Activated T-cell treated with anti-CD3 and anti-CD28 coated beads, Interleukin-2, amount 50 U/mL, for 1 hour (primary cell): ENCODE results near the gene ARHGAP40.

Experiments used
- DNase-seq: peaks from one replicate; pipeline ENCODE4 v3.0.0-alpha.2; 2020

The ARHGAP40 gene

DNA sequence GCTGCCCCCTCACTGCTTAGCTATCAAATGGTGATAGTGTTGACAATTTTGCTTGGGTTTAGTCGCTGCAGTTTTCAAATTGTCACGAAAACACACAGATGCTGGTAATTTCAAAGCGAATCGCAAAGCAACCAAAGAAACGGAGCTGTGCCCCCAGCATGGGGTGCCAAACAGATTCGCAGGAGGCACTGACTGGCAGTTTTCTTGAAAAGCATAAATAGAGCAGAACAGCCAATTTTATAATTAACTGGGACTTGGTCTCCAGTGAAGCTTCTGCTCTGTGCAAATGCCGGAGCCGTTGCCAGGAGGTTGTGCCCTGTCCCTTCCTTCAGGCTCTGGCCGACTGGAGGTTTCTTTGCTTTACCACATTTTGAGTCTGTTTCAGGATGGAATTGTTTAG is 18.8 kb downstream of the ARHGAP40 start:
- no peak for DNase-seq

- no peak for DNase-seq
Observed at GRCh38 chr20:38623061-38623460, 21.5 kb downstream of the ARHGAP40 start.

DNA sequence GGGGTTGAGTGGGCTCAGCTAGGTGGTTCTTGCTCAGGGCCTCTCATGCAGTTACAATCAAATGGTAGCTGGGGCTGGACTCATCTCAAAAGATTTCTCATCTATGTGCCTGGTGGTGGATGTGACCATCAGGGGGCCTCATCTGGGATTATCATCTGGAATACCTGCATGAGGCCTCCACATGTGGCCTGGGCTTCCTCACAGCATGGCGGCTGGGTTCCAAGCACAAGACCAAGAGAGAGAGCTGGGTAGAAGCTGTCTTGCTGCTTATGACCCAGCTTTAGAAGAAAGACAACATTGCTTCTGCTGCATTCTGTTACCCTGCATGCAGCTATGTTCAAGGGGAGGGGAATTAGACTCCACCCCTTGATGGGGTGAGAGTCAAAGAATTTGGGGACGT is 22.5 kb downstream of the ARHGAP40 start:
- no peak for DNase-seq

DNA sequence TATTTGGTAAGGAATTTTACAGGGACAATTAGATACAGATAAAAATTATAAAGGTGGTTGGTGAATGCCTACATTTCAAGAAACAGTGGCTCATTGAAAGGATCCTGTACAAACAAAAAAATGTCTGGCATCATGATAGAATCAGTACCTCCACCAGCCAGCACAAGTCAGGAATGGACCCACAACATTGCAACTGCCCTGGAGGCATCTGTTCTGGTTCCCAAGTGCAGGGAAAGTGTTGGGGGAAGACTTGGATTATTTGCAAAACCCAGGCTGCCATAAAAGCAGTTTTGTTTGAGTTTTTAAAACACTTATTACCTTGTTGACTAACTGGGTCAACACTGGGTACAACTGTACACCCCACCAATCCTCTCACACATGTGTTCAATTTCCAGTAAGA is 24.3 kb downstream of the ARHGAP40 start:
- DNase-seq = no peak

DNA sequence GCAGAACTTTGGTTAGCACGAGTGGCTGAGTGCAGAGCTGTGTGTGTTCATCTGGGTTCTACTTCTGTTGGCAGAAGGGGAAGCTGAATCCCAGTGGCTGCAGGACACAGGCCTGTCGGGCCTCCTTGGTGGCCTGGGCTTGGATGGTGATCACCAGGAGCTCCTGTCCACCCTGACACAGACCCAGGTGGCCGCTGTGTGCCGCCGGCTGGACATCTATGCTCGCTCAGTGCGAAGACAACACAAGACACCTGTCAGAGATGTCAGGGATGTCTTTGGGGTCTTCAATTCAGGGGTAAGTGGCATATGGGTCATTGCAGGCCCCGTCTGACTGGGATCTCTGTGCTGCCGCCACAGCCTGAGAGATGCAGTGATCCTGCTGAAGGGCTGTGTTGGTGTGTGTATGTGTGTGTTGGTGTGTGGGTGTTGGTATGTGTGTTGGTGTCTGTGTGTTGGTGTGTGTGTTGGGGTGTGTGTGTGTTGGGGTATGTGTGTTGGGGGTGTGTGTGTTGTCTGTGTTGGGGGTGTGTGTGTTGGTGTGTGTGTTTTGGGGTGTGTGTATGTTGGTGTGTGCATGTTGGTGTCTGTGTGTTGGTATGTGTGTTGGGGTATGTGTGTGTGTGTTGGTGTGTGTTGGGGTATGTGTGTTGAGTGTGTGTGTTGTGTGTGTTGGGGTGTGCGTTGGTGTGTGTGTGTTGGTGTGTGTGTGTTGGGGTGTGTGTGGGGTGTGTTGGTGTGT is 25.5 kb downstream of the ARHGAP40 start:
- no peak for DNase-seq

GRCh38 chr20:38628580-38629470 is 27.2 kb downstream of the ARHGAP40 start:
- DNase-seq = no peak

DNA sequence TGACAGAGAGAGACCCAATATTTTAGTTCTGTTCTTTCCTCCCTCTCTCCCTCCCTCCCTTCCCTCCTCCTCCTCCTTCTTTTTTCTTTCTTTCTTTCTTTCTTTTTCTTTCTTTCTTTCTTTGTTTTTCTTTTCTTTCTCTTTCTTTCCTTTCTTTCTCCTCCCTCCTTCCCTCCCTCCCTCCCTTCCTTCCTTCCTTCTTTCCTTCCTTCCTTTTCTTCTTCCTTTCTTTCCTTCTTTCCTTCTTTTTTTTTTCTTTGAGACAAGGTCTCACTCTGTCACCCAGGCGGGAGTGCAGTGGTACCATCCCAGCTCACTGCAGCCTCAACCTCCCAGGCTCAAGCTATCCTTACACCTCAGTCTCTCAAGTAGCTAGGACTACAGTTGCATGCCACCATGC is 28.4 kb downstream of the ARHGAP40 start:
- no peak for DNase-seq

GRCh38 chr20:38630727-38631126 is 29.1 kb downstream of the ARHGAP40 start:
- no peak for DNase-seq

DNA sequence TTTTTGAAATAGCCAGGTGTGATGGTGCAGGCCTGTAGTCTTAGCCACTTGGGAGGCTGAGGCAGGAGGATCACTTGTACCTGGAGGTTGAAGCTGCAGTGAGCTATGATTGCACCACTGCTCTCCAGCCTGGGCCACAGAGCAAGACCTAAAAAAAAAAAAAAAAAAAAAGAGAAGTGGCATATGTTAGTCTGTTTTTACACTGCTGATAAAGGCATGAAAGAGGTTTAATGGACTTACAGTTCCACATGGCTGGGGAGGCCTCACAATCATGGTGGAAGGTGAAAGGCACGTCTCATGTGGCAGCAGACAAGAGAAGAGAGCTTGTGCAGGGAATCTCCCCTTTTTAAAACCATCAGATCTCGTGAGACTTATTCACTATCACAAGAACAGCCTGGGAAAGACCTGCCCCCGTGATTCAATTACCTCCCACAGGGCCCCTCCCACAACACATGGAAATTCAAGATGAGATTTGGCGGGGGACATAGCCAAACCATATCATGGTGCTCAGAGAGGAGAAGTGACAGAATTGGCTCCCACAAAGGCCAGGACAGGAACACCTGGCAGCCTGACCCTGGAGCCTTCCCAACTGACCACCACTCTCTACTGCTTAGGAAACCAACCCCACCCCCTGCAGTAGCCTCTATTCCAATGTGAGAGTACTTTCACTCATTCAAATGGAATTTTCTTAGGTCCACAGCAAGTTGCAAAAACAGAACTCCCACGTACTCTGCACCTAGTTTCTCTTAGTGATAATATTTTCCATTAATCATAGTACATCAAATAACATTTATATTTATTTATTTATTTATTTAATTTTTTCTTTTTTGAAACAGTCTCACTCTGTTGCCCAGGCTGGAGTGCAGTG is 29.8 kb downstream of the ARHGAP40 start:
- DNase-seq = no peak

- peak; percentile 58 for DNase-seq
Observed at GRCh38 chr20:38633577-38634093, 32.0 kb downstream of the ARHGAP40 start.

DNA sequence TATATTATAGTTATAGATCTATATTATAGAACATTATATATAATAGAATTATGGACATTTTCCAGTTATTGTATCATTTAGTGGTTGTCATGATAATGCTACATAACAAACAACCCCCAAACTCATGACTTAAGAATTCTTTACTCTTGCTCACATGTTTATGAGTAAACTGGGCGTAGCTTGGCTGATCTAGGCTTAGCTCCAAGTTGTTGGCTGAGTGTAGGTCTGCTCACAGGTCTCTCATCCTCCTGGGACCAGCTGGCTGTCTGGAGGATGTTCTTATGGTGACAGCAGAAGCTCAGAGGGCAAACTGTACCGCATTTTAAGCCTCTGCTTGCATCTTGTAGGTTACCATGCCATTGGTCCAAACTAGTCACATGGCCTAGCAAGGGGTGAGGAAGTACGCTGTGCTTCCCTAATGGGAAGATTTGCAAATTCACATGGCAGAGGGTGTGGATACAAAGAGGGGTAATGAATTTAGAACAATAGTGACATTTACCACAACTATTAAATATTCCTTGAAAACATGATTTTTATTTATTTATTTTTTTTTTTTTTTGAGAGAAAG is 34.2 kb downstream of the ARHGAP40 start:
- no peak for DNase-seq

DNA sequence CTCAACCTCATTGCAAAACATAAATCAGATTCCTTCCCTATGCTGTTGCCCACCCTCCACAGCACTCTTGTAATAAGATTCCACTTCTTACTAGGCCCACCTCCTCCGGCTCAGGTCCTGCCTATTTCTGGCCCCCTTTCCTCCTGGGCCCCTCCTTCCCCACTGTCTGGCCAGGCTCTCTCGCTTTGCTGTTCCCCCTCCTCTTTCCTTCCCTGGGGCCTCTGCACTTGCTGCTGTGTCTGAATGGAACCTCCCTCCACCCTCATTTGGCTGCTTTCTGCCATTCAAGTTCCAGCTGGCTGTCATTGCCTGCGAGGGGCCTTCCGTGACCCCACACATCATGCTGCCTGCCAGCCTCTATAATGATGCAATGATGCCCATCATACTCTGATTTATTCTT is 38.9 kb downstream of the ARHGAP40 start:
- DNase-seq = no peak

- no peak for DNase-seq
Observed at GRCh38 chr20:38642498-38642897, 40.9 kb downstream of the ARHGAP40 start.

DNA sequence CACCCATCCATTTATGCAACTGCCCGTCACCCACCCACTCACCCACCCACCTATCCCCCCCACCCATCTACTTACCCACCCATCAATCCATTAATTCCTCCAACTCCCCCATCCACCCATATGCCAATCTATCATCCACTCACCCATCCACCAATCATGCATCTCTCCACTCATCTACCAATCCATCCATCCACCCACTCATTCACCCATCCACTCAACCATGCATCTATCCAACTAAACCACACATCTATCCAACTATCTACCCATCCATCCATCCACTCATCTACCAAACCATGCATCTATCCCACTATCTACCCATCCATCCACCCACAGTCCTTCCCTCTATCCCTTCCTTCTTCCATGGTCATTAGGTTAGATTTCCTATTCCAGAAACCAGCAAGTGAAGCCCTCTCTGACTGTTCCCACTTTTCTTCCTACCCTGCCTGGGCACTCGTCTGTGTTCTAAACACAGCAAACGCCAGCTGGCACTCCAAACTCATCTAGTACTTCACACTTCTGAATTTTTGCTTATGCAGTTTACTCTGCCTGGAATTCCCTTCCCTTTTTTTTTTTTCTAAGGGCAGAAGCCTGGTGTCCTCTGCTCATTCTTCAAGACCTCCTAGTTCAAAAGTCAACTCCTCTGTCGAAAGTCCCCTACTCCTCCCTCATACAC is 43.1 kb downstream of the ARHGAP40 start:
- no peak for DNase-seq

DNA sequence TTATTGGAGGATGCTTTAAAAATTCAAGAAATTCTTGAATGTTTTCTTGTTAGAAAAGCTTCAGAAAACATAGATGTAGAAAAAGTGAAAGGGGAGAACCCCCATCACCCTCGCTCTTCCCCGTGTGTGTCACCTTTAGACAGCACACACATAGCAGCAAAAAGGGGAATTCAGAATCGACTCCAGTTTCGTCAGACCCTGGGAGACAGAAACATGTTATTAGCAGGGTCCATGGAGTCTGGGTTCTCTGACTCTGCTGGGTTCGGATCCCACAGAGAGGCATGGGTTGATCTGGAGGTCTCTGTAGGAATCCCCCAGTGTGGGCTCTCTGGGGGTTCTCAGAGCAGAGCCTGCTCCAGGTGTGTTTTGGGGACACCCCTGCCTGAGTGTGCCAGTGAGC is 43.7 kb downstream of the ARHGAP40 start:
- DNase-seq = no peak

DNA sequence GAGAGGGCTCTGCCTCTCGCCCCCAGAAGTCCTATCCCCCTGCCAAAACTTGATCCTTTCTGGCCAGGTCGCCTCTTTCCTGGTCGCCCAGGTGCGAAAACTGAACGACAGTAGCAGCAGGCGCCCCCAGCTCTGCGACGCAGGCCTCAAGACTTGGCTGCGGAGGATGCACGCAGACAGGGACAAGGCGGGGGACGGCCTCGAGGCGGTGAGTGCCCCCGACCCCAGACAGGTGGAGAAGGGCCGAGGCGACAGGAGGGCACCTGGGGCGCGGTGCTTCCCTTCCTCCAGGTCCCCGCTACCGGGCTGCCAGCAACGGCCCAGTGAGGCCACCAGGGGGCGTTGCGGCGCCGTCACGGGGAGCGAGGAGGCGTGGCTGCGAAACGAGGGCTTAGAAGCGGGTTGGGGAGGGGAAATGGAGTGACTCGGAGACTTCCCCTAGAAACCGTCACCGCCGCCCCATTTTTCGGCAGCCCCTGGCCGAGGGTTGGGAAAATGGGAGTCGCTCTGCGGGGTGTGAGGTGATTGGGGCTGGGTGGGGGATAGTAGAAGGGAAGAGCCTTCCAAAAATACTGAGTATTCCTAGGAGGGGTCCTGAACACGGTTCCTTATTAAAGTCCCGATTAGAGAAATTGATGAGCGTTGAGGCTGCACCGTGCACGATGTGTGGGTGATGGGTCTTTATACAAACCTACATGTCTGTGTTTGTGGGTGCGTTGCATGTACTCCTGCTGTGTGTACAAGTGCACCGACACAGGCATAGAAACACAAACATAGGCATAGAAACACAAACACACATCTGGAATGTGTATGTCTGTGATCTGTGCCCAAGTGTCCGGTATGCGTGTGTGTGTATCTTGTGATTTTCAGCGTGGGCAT is 44.6 kb downstream of the ARHGAP40 start:
- DNase-seq = peak; percentile 95

DNA sequence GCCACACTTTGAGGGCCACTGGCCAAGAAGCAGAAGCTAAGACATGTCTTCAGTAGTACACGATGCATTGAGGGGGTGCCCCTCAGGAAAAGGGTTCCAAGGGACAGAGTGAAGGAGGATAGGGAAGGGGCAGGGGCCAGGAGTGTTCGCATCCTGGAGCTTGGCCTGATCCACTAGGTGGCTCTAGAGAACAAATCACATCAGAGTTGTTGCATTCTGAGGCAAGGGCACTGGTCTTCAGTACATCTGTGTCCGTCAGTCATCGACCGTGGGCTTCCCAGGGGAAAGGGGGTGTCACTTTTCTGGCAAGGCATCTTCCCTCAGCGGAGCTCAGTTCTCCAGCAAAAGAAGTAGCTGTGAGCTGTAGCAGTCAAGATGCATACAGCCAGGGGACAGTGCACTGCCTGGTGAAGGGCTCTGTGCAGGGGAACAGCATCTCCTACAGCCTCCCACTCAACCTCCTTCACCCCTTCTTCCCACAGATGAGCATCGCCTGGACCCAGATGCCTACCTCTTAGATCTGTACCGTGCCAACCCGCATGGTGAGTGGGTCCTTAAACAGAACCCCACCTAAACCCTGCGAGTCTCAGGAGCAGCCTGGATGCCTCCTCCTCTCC is 47.8 kb downstream of the ARHGAP40 start:
- DNase-seq = no peak

DNA sequence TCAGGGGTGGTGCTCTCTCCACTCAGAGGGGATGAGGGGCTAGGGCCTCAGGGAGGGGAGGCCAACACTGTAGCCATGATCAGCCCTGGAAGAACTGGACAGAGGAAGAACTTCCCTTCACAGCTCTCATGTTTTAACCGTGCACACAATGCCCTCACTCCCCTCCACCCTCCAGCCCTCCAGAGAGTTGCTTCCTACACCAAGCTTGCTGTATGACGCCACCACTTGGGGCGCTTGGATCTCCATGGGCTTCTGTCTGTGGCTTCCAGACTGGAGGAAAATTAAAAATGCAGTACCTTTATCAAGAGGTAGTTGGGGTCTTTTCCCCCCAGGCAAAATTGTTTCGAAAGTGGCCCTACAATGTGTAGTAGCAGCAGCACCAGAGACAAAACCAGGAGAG is 48.4 kb downstream of the ARHGAP40 start:
- DNase-seq = no peak

DNA sequence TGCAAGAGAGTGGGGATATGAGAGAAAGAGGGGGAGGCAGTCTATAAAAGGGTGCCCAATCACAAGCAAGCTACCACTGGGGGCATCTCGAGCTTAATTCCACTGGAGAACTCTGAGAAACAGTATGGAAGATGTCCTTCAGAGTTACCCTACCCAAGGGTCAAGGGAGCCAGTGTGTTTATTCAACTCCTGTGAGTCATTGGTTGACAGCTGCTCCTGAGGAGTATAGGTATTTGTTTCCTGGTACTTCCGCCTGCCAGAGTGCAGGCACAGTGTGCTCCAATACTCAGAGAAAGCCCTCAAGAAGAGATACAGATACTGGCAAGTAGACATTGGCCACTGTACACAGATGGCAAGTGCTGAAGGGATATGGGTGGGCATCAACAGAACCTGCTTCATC is 49.5 kb downstream of the ARHGAP40 start:
- DNase-seq = no peak

DNA sequence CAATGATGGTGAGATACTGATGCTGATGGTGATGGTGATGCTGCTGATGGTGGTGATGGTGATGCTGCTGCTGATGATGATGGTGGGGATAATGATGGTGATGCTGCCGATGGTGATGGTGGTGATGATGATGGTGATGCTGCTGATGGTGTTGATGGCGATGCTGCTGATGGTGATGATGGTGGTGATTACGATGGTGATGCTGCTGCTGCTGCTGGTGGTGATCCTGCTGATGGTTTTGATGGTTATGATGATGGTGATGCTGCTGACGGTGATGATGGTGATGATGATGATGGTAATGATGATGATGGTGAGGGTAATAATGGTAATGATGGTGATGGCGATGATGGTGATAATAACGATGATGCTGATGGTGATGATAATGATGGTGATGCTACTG is 50.0 kb downstream of the ARHGAP40 start:
- DNase-seq = no peak

DNA sequence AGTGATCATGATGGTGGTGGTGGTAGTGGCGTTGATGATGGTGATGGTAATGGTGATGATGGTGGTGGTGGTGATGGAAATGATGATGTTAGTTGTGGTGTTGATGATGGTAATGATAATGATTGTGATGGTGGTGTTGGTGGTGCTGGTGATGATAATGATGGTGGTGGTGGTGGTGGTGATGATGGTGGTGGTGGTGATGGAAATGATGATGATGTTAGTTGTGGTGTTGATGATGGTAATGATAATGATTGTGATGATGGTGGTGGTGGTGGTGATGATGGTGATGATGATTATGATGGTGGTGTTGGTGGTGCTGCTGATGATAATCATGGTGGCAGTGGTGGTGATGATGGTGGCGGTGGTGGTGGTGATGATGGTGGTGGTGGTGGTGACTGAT is 51.4 kb downstream of the ARHGAP40 start:
- DNase-seq = no peak
